IMR-90 (cell line): ENCODE results near the gene WASF3. TPM values are rescaled to one million over a fixed set of nuclear protein-coding genes. Genes with fewer than 3 reads are reported as not detected.

Experiments used
- ATAC-seq: fragments of 200-7000 bp; cut with Tn5 transposase; 2 replicates; pipeline ENCODE4 v1.9.1; 2020; ENCODE audit warnings: low read depth, mild to moderate bottlenecking, moderate library complexity
- BruUV-seq: library from RNA; stranded (reverse); fragments of 400-500 nt; replicated peaks from 2 replicates; lab custom pipeline; 2021; lab: Mats Ljungman, UMichigan
- CTCF ChIA-PET: fragments of 300-600 bp; formaldehyde crosslinking; extraction: SDS; loops from one replicate; lab custom pipeline; 2021; ENCODE audit warnings: antibody characterized with exemption; lab: Yijun Ruan, JAX
- POLR2A ChIA-PET: fragments of 300-600 bp; sonication (Branson Sonifier 250); formaldehyde crosslinking; loops from one replicate; lab custom pipeline; 2022; ENCODE audit warnings: antibody characterized with exemption; ENCODE audit not compliant: unreplicated experiment; lab: Charles Lee
- DNase-seq: peaks from one replicate; pipeline ENCODE4 v3.0.0; 2013
- H2AFZ ChIP-seq: replicated peaks from 2 replicates; pipeline ENCODE3; 2013; ENCODE audit warnings: low read length, mild to moderate bottlenecking; ENCODE audit not compliant: poor library complexity
- H2AK5ac ChIP-seq: 2 replicates; pipeline ENCODE4 v1.6.1; 2013; ENCODE audit warnings: low read depth, low read length, inconsistent platforms
- H2AK9ac ChIP-seq: replicated peaks from 2 replicates; pipeline ENCODE3; 2013; ENCODE audit warnings: mild to moderate bottlenecking, low read depth, low read length, moderate library complexity; ENCODE audit not compliant: poor library complexity
- H2BK120ac ChIP-seq: 2 replicates; pipeline ENCODE4 v1.6.1; 2013; ENCODE audit warnings: low read depth, low read length, inconsistent platforms
- H2BK15ac ChIP-seq: 3 replicates; pipeline ENCODE4 v1.6.1; 2013; ENCODE audit warnings: low read depth, low read length, inconsistent platforms
- H2BK20ac ChIP-seq: 2 replicates; pipeline ENCODE4 v1.6.1; 2013; ENCODE audit warnings: low read depth, mild to moderate bottlenecking, inconsistent platforms, low read length, moderate library complexity
- H2BK5ac ChIP-seq: 2 replicates; pipeline ENCODE4 v1.6.1; 2013; ENCODE audit warnings: mild to moderate bottlenecking, low read depth, low read length, inconsistent platforms; ENCODE audit not compliant: poor library complexity, severe bottlenecking
- H3K14ac ChIP-seq: replicated peaks from 2 replicates; pipeline ENCODE4 v1.6.1; 2013; ENCODE audit warnings: low read depth, low read length, inconsistent platforms
- H3K18ac ChIP-seq: 2 replicates; pipeline ENCODE4 v1.6.1; 2013; ENCODE audit warnings: low read depth, low read length, control low read depth
- H3K23ac ChIP-seq: 2 replicates; pipeline ENCODE4 v1.6.1; 2013; ENCODE audit warnings: low read depth, low read length, inconsistent platforms
- H3K27ac ChIP-seq: 2 replicates; pipeline ENCODE4 v1.5.1; 2013; ENCODE audit warnings: mild to moderate bottlenecking, control low read depth, low read length; ENCODE audit not compliant: insufficient read depth
- H3K27me3 ChIP-seq: 2 replicates; pipeline ENCODE4 v1.6.1; 2013; ENCODE audit warnings: low read length; ENCODE audit not compliant: control insufficient read depth, insufficient read depth
- H3K36me3 ChIP-seq: 2 replicates; pipeline ENCODE4 v1.6.1; 2013; ENCODE audit warnings: low read length, mixed read lengths; ENCODE audit not compliant: control insufficient read depth, insufficient read depth
- H3K4ac ChIP-seq: 2 replicates; pipeline ENCODE4 v1.6.1; 2013; ENCODE audit warnings: low read depth, low read length, inconsistent platforms
- H3K4me1 ChIP-seq: 2 replicates; pipeline ENCODE4 v1.6.1; 2013; ENCODE audit warnings: low read length, mixed read lengths; ENCODE audit not compliant: control insufficient read depth, insufficient read depth
- H3K4me2 ChIP-seq: 2 replicates; pipeline ENCODE4 v1.6.1; 2013; ENCODE audit warnings: low read depth, mild to moderate bottlenecking, control low read depth, low read length, moderate library complexity
- H3K4me3 ChIP-seq: 2 replicates; pipeline ENCODE4 v1.5.1; 2013; ENCODE audit warnings: low read depth, mild to moderate bottlenecking, control low read depth, low read length, moderate library complexity; ENCODE audit not compliant: insufficient read depth
- H3K56ac ChIP-seq: 2 replicates; pipeline ENCODE4 v1.6.1; 2013; ENCODE audit warnings: low read length, inconsistent platforms; ENCODE audit not compliant: insufficient read depth; ENCODE audit errors: extremely low read depth
- H3K79me1 ChIP-seq, 2 experiments: 2 replicates each; pipeline ENCODE4 v1.6.1; 2013; ENCODE audit warnings: low read length in 2 of 2, inconsistent platforms in 1 of 2, low read depth in 1 of 2
- H3K9ac ChIP-seq: 2 replicates; pipeline ENCODE4 v1.6.1; 2013; ENCODE audit warnings: low read depth, low read length, control low read depth
- H3K9me1 ChIP-seq: 2 replicates; pipeline ENCODE4 v1.6.1; 2013; ENCODE audit warnings: low read length, inconsistent platforms; ENCODE audit not compliant: insufficient read depth
- H3K9me3 ChIP-seq: 2 replicates; pipeline ENCODE4 v1.6.1; 2013; ENCODE audit warnings: low read length; ENCODE audit not compliant: control insufficient read depth, insufficient read depth
- H4K20me1 ChIP-seq: 2 replicates; pipeline ENCODE4 v1.6.1; 2013; ENCODE audit warnings: low read length, inconsistent platforms; ENCODE audit not compliant: insufficient read depth
- H4K5ac ChIP-seq: 2 replicates; pipeline ENCODE4 v1.6.1; 2013; ENCODE audit warnings: mild to moderate bottlenecking, low read depth, low read length, control low read depth
- H4K8ac ChIP-seq, 2 experiments: 2 replicates each; pipeline ENCODE4 v1.6.1; 2013; ENCODE audit warnings: low read depth in 2 of 2, low read length in 2 of 2, control low read depth in 1 of 2, inconsistent platforms in 1 of 2
- H4K91ac ChIP-seq: 2 replicates; pipeline ENCODE4 v1.6.1; 2013; ENCODE audit warnings: low read depth, low read length, inconsistent platforms; ENCODE audit not compliant: insufficient read depth
- BHLHE40 ChIP-seq: fragments of 150-350 bp; IDR thresholded peaks from 2 replicates; pipeline ENCODE4 v1.6.1; 2016; ENCODE audit warnings: mild to moderate bottlenecking, low read depth, low read length
- CTCF ChIP-seq: conservative IDR thresholded peaks from 2 replicates; pipeline ENCODE4 v1.5.1; 2012; ENCODE audit warnings: mild to moderate bottlenecking, low read depth, low read length, improper control_type of control experiment
- RCOR1 ChIP-seq: IDR thresholded peaks from 2 replicates; pipeline ENCODE4 v1.6.1; 2012; ENCODE audit warnings: mild to moderate bottlenecking, low read length, improper control_type of control experiment; ENCODE audit not compliant: insufficient replicate concordance
- SMC3 ChIP-seq: fragments of 150-350 bp; IDR thresholded peaks from 2 replicates; pipeline ENCODE4 v1.6.1; 2016; ENCODE audit warnings: low read depth, mild to moderate bottlenecking, antibody characterized with exemption, low read length, moderate library complexity
- WGBS, 2 experiments: methylation state at CpG; one replicate each; pipeline versions ENCODE4 v1.1.5 to v1.1.7; 2013; ENCODE audit warnings: missing lambda C conversion rate in 2 of 2; ENCODE audit not compliant: insufficient read length in 1 of 2; ENCODE audit errors: extremely low coverage in 2 of 2; 5-methylcytosine and 5-hydroxymethylcytosine counted together
- dilution Hi-C: fragments of 300-500 bp; cut with HindIII; formaldehyde crosslinking; loops from one replicate; pipeline ENCODE4 v1.14.3; 2018; ENCODE audit warnings: low sequenced_read_pairs; ENCODE audit not compliant: unreplicated experiment
- in situ Hi-C: fragments of 300-500 bp; cut with MboI; formaldehyde crosslinking; loops from 3 replicates; pipeline ENCODE4 v1.14.3; 2019; ENCODE audit warnings: low sequenced_read_pairs, inconsistent platforms, mixed read lengths
- intact Hi-C: fragments of 100-400 bp; cut with micrococcal nuclease; formaldehyde crosslinking; loops from 2 replicates; pipeline ENCODE4 v1.10.0; 2022
- polyA plus RNA-seq, 3 experiments: library from polyadenylated mRNA; depleted of rRNA; stranded (reverse); fragments of >200 nt; gene quantifications; 2 replicates each; pipeline ENCODE4 v1.2.3, GENCODE V29; 2012; ENCODE audit warnings: low replicate concordance in 1 of 3
- total RNA-seq: library from RNA; depleted of rRNA; stranded (reverse); fragments of >200 nt; gene quantifications from 2 replicates; pipeline ENCODE4 v1.2.3, GENCODE V29; 2012

Gene WASF3
- total and polyA plus RNA-seq, 2 of the 4 experiments (the other 2 are of a cell fraction), result 4.3 to 11.4 TPM

DNA sequence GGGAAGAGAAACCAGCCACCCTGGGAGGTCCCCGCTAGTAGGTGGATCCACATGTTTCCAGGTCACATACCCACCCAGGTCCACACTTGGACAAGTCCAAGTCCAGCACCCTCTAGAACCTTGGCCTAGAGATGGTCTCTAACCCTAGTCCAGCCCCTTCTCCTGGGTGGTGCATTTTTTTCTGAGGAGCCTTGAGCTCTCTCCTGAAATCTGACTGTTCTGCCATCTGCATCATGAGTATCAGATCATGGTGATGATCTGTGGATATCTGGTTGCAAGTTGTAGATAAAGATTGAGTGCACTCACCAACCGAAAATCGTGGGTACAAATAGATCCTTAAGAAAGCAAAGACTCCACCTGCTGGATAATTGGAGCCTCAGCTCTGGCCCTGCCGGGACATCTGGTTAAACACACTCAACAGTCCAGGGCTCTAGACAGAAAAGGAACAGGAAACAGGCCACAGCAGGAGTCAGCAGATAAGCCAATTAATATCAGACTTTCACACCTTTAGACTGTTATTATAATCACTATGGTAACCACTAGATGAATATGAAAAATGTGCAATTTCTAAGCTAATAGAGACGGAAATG lies 162.0 kb downstream of the WASF3 start:
- intact Hi-C loops, result no loop called here
- H3K4me3 ChIP-seq, result no peak overlapping the region

More for the DNA sequence above, 162.0 kb downstream of the WASF3 start:
- no peak overlapping the region for H3K27ac ChIP-seq
- peak; percentile 46 for ATAC-seq
- no peaks in the 10 kb centered on the region for H3K9me3 ChIP-seq
- H2AFZ ChIP-seq, result no peak overlapping the region
- H3K9me1 ChIP-seq, result no peaks in the 10 kb centered on the region
- no peak for TF ChIP-seq SMC3
- TF ChIP-seq BHLHE40, result no peak
- 0 out of 2 replicates have a peak, but pooled peaks have one; percentile 18 for TF ChIP-seq CTCF
- TF ChIP-seq RCOR1, result no peak
- no peak overlapping the region for H2AK9ac ChIP-seq
- no peak overlapping the region for H3K4me2 ChIP-seq
- H3K23ac ChIP-seq, result no peak overlapping the region
- in situ Hi-C loops, result loop anchor here (10.0 kb wide), 1 partner anchor 195 kb away; no protein-coding TSS in a partner anchor
- H3K27me3 ChIP-seq, result peaks cover 10% of the 10 kb centered on the region
- H3K4ac ChIP-seq, result no peak overlapping the region
- H3K4me1 ChIP-seq, result no peaks in the 10 kb centered on the region
- H4K5ac ChIP-seq, result no peak overlapping the region
- no peak overlapping the region for H2BK20ac ChIP-seq
- H3K36me3 ChIP-seq, result no peaks in the 10 kb centered on the region
- no peak overlapping the region for H4K91ac ChIP-seq
- dilution Hi-C loops, result no loop called here
- no peak overlapping the region for H3K56ac ChIP-seq
- no peak overlapping the region for H3K14ac ChIP-seq
- H2BK15ac ChIP-seq, result no peak overlapping the region
- H3K18ac ChIP-seq, result no peak overlapping the region
- H4K8ac ChIP-seq, result no peak overlapping the region
- no peaks in the 10 kb centered on the region for H3K79me1 ChIP-seq
- no peak overlapping the region for H2BK5ac ChIP-seq
- POLR2A ChIA-PET, result interaction anchor here (0.6 kb wide), 1 partner anchor 85 kb away, joined by 5 read pairs; no protein-coding TSS in a partner anchor
- CTCF ChIA-PET, result interaction anchor here (0.5 to 1.1 kb wide), 4 partner anchors 9 to 1161 kb away, joined by 3 to 7 read pairs (median 4); no protein-coding TSS in a partner anchor
- BruUV-seq, result no TSS peak
- H3K9ac ChIP-seq, result no peak overlapping the region
- no peaks in the 10 kb centered on the region for H4K20me1 ChIP-seq
- H2AK5ac ChIP-seq, result no peak overlapping the region
- peak; percentile 4 for DNase-seq
- WGBS, 2 experiments, result no CpG with 5 or more reads among the region's 5 CpGs
- H2BK120ac ChIP-seq, result no peak overlapping the region
